Tibial nerve (tissue), 4 donors: ENCODE measurements around the gene IL1RAPL2. TPM values are rescaled to one million over a fixed set of nuclear protein-coding genes. Genes with fewer than 3 reads are reported as not detected.

Experiments
- DNase-seq, 2 donors: peaks; one replicate each; pipeline ENCODE4 v3.0.0-alpha.2; 2019; ENCODE audit warnings: low spot score in 2 of 2
- H3K27ac ChIP-seq, 4 donors: fragments of 200-600 bp; sonication (generic) in 3 of 4; one replicate each; pipeline ENCODE4 v1.5.1; 2017 to 2019; ENCODE audit warnings: mild to moderate bottlenecking in 1 of 4
- H3K27me3 ChIP-seq, 2 donors: fragments of 200-600 bp; sonication (generic) in 1 of 2; one replicate each; pipeline versions ENCODE4 v1.5.1 to v1.6.0; 2017 to 2019
- H3K36me3 ChIP-seq, 3 donors: fragments of 200-600 bp; sonication (generic); one replicate each; pipeline ENCODE4 v1.5.1; 2018 to 2019
- H3K4me1 ChIP-seq, 4 donors: fragments of 200-600 bp; sonication (generic) in 3 of 4; one replicate each; pipeline ENCODE4 v1.5.1; 2017 to 2019
- H3K4me3 ChIP-seq, 4 donors: fragments of 200-600 bp; sonication (generic) in 3 of 4; one replicate each; pipeline ENCODE4 v1.5.1; 2017 to 2019; ENCODE audit warnings: mild to moderate bottlenecking in 1 of 4, moderate library complexity in 1 of 4
- H3K9me3 ChIP-seq, 4 donors: fragments of 200-600 bp; sonication (generic) in 3 of 4; one replicate each; pipeline ENCODE4 v1.5.1; 2017 to 2019
- CTCF ChIP-seq, 5 experiments: fragments of 200-600 bp in 3 of 5; fragments of 450-650 bp in 2 of 5; sonication (generic) in 3 of 5; IDR thresholded peaks; one replicate each; pipeline ENCODE4 v1.5.1; 2016 to 2019; ENCODE audit warnings: antibody characterized with exemption in 5 of 5, mild to moderate bottlenecking in 3 of 5, moderate library complexity in 2 of 5
- EP300 ChIP-seq, 2 donors: sonication (generic); formaldehyde crosslinking; IDR thresholded peaks; one replicate each; pipeline ENCODE4 v1.6.1; 2017; ENCODE audit warnings: antibody characterized with exemption in 2 of 2, mild to moderate bottlenecking in 1 of 2
- POLR2A ChIP-seq, 2 donors: fragments of 450-650 bp; IDR thresholded peaks; one replicate each; pipeline ENCODE4 v1.6.1; 2017; ENCODE audit warnings: antibody characterized with exemption in 2 of 2, mild to moderate bottlenecking in 2 of 2, moderate library complexity in 2 of 2
- WGBS, 2 donors: methylation state at CpG; one replicate each; pipeline ENCODE4 v1.1.5; 2018; 5-methylcytosine and 5-hydroxymethylcytosine counted together
- total RNA-seq, 4 donors: library from RNA; depleted of rRNA; stranded (reverse); fragments of >200 nt; gene quantifications; one replicate each; pipeline ENCODE4 v1.1.0, GENCODE V29; 2016

Gene IL1RAPL2
- total RNA-seq, 4 donors from 2014 or later: not detected

- Histone ChIP-seq H3K27me3 (no peaks in the 10 kb centered on the region), H3K9me3 (no peaks in the 10 kb centered on the region), H3K27ac (no peak overlapping the region), H3K36me3 (no peaks in the 10 kb centered on the region), H3K4me3 (no peak overlapping the region), H3K4me1 (no peaks in the 10 kb centered on the region)
- no peak for DNase-seq
- TF ChIP-seq EP300 (IDR thresholded peaks at IDR 0.05) (no peak), POLR2A (IDR thresholded peaks at IDR 0.05) (no peak), CTCF (IDR thresholded peaks at IDR 0.05) (no peak)
- 74 to 85% methylated on average over 3 to 7 of the region's 7 CpGs for WGBS, 2 donors
Measured at GRCh38 chrX:105050921-105051320, 484.9 kb downstream of the IL1RAPL2 start.

- TF ChIP-seq EP300 (IDR thresholded peaks at IDR 0.05) (no peak), CTCF (IDR thresholded peaks at IDR 0.05) (no peak), POLR2A (IDR thresholded peaks at IDR 0.05) (no peak)
- no peak for DNase-seq
- 93 to 95% methylated on average over 4 to 8 of the region's 10 CpGs for WGBS, 2 donors
- Histone ChIP-seq H3K4me3 (no peak overlapping the region), H3K4me1 (no peaks in the 10 kb centered on the region), H3K36me3 (no peaks in the 10 kb centered on the region), H3K27me3 (no peaks in the 10 kb centered on the region), H3K9me3 (no peaks in the 10 kb centered on the region), H3K27ac (no peak overlapping the region)
Measured at GRCh38 chrX:105051364-105051763, 485.4 kb downstream of the IL1RAPL2 start.

- DNase-seq: no peak
- no peaks in the 10 kb centered on the region for H3K36me3 ChIP-seq
- no peak overlapping the region for H3K27ac ChIP-seq
- no peaks in the 10 kb centered on the region for H3K27me3 ChIP-seq
- no peak overlapping the region for H3K4me3 ChIP-seq
- WGBS, 2 donors: 33 to 54% methylated on average over 1 to 2 of the region's 2 CpGs
- H3K4me1 ChIP-seq: no peaks in the 10 kb centered on the region
- no peaks in the 10 kb centered on the region for H3K9me3 ChIP-seq
- TF ChIP-seq POLR2A (IDR thresholded peaks at IDR 0.05) (no peak), EP300 (IDR thresholded peaks at IDR 0.05) (no peak), CTCF (IDR thresholded peaks at IDR 0.05) (no peak)
Measured at GRCh38 chrX:105052926-105053325, 486.9 kb downstream of the IL1RAPL2 start.

- no peaks in the 10 kb centered on the region for H3K36me3 ChIP-seq
- no peak overlapping the region for H3K4me3 ChIP-seq
- no peak overlapping the region for H3K27ac ChIP-seq
- no peaks in the 10 kb centered on the region for H3K9me3 ChIP-seq
- no peak for TF ChIP-seq EP300 (IDR thresholded peaks at IDR 0.05)
- no peak for TF ChIP-seq CTCF (IDR thresholded peaks at IDR 0.05)
- TF ChIP-seq POLR2A (IDR thresholded peaks at IDR 0.05): no peak
- no peaks in the 10 kb centered on the region for H3K4me1 ChIP-seq
- peaks cover 0 to 8% of the 10 kb centered on the region in 2 donors for H3K27me3 ChIP-seq
- DNase-seq: no peak
Measured at GRCh38 chrX:105063743-105064142, 497.7 kb downstream of the IL1RAPL2 start.

- Histone ChIP-seq H3K27me3 (peaks cover 0 to 11% of the 10 kb centered on the region in 2 donors), H3K4me3 (no peak overlapping the region), H3K9me3 (no peaks in the 10 kb centered on the region), H3K27ac (no peak overlapping the region), H3K4me1 (no peaks in the 10 kb centered on the region), H3K36me3 (no peaks in the 10 kb centered on the region)
- 52 to 54% methylated on average over 2 of the region's 2 CpGs for WGBS, 2 donors
- no peak for DNase-seq
- TF ChIP-seq POLR2A (IDR thresholded peaks at IDR 0.05) (no peak), CTCF (IDR thresholded peaks at IDR 0.05) (no peak)
Measured at GRCh38 chrX:105098201-105098600, 532.2 kb downstream of the IL1RAPL2 start.
